Activated gamma-delta T cell treated with anti-CD3 and anti-CD28 coated beads, Interleukin-2, amount 50 U/mL, for 16 hours (primary cell): ENCODE data around the gene SOX4.

Experiments
- DNase-seq: peaks from one replicate; pipeline ENCODE4 v3.0.0-alpha.2; 2020; ENCODE audit warnings: low read depth

Gene SOX4

DNA sequence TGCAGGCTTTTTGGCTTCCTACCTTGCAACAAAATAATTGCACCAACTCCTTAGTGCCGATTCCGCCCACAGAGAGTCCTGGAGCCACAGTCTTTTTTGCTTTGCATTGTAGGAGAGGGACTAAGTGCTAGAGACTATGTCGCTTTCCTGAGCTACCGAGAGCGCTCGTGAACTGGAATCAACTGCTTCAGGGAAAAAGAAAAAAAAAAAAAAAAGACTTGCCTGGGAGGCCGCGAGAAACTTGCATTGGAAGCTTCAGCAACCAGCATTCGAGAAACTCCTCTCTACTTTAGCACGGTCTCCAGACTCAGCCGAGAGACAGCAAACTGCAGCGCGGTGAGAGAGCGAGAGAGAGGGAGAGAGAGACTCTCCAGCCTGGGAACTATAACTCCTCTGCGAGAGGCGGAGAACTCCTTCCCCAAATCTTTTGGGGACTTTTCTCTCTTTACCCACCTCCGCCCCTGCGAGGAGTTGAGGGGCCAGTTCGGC lies 420 bp downstream of the SOX4 start:
- no peak for DNase-seq

DNA sequence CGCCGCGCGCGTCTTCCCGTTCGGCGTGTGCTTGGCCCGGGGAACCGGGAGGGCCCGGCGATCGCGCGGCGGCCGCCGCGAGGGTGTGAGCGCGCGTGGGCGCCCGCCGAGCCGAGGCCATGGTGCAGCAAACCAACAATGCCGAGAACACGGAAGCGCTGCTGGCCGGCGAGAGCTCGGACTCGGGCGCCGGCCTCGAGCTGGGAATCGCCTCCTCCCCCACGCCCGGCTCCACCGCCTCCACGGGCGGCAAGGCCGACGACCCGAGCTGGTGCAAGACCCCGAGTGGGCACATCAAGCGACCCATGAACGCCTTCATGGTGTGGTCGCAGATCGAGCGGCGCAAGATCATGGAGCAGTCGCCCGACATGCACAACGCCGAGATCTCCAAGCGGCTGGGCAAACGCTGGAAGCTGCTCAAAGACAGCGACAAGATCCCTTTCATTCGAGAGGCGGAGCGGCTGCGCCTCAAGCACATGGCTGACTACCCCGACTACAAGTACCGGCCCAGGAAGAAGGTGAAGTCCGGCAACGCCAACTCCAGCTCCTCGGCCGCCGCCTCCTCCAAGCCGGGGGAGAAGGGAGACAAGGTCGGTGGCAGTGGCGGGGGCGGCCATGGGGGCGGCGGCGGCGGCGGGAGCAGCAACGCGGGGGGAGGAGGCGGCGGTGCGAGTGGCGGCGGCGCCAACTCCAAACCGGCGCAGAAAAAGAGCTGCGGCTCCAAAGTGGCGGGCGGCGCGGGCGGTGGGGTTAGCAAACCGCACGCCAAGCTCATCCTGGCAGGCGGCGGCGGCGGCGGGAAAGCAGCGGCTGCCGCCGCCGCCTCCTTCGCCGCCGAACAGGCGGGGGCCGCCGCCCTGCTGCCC lies 1.1 kb downstream of the SOX4 start:
- no peak for DNase-seq

DNA sequence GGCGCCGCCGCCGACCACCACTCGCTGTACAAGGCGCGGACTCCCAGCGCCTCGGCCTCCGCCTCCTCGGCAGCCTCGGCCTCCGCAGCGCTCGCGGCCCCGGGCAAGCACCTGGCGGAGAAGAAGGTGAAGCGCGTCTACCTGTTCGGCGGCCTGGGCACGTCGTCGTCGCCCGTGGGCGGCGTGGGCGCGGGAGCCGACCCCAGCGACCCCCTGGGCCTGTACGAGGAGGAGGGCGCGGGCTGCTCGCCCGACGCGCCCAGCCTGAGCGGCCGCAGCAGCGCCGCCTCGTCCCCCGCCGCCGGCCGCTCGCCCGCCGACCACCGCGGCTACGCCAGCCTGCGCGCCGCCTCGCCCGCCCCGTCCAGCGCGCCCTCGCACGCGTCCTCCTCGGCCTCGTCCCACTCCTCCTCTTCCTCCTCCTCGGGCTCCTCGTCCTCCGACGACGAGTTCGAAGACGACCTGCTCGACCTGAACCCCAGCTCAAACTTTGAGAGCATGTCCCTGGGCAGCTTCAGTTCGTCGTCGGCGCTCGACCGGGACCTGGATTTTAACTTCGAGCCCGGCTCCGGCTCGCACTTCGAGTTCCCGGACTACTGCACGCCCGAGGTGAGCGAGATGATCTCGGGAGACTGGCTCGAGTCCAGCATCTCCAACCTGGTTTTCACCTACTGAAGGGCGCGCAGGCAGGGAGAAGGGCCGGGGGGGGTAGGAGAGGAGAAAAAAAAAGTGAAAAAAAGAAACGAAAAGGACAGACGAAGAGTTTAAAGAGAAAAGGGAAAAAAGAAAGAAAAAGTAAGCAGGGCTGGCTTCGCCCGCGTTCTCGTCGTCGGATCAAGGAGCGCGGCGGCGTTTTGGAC lies 2.0 kb downstream of the SOX4 start:
- no peak for DNase-seq

DNA sequence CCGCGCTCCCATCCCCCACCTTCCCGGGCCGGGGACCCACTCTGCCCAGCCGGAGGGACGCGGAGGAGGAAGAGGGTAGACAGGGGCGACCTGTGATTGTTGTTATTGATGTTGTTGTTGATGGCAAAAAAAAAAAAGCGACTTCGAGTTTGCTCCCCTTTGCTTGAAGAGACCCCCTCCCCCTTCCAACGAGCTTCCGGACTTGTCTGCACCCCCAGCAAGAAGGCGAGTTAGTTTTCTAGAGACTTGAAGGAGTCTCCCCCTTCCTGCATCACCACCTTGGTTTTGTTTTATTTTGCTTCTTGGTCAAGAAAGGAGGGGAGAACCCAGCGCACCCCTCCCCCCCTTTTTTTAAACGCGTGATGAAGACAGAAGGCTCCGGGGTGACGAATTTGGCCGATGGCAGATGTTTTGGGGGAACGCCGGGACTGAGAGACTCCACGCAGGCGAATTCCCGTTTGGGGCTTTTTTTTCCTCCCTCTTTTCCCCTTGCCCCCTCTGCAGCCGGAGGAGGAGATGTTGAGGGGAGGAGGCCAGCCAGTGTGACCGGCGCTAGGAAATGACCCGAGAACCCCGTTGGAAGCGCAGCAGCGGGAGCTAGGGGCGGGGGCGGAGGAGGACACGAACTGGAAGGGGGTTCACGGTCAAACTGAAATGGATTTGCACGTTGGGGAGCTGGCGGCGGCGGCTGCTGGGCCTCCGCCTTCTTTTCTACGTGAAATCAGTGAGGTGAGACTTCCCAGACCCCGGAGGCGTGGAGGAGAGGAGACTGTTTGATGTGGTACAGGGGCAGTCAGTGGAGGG lies 2.8 kb downstream of the SOX4 start:
- peak; percentile 7 for DNase-seq

DNA sequence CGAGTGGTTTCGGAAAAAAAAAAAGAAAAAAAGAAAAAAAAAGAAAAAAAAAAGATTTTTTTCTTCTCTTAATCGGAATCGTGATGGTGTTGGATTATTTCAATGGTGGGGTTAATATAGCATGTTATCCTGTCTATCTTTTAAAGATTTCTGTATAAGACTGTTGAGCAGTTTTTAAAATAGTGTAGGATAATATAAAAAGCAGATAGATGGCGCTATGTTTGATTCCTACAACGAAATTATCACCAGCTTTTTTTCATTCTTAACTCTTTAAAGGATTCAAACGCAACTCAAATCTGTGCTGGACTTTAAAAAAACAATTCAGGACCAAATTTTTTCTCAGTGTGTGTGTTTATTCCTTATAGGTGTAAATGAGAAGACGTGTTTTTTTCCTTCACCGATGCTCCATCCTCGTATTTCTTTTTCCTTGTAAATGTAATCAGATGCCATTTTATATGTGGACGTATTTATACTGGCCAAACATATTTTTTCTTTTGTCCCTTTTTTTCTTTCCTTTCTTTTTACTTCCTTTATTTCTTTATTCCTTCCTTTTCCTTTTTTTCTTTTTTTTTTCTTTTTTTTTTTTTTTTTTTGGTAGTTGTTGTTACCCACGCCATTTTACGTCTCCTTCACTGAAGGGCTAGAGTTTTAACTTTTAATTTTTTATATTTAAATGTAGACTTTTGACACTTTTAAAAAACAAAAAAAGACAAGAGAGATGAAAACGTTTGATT lies 3.6 kb downstream of the SOX4 start:
- no peak for DNase-seq

DNA sequence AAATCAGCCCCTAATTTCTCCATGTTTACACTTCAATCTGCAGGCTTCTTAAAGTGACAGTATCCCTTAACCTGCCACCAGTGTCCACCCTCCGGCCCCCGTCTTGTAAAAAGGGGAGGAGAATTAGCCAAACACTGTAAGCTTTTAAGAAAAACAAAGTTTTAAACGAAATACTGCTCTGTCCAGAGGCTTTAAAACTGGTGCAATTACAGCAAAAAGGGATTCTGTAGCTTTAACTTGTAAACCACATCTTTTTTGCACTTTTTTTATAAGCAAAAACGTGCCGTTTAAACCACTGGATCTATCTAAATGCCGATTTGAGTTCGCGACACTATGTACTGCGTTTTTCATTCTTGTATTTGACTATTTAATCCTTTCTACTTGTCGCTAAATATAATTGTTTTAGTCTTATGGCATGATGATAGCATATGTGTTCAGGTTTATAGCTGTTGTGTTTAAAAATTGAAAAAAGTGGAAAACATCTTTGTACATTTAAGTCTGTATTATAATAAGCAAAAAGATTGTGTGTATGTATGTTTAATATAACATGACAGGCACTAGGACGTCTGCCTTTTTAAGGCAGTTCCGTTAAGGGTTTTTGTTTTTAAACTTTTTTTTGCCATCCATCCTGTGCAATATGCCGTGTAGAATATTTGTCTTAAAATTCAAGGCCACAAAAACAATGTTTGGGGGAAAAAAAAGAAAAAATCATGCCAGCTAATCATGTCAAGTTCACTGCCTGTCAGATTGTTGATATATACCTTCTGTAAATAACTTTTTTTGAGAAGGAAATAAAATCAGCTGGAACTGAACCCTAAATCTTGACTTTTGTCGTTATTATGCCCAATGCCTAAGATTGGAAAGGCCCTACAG lies 4.5 kb downstream of the SOX4 start:
- no peak for DNase-seq

DNA sequence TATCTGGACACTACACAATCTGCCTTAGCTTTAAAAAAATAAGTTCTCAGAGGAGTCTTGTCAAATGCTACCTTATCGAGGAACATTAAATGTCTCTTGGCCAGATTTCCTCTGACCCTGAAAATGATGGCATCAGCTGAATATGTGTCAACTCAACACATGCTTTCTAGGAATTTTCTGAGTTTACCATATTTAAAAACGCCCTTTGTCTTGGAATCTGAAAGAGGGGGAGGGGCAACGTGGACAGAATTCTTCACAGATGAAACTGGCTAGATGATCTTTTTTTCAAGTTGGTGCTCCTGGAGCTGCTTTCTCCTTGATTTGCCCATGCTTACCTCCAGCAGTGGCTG lies 5.1 kb downstream of the SOX4 start:
- DNase-seq = no peak

DNA sequence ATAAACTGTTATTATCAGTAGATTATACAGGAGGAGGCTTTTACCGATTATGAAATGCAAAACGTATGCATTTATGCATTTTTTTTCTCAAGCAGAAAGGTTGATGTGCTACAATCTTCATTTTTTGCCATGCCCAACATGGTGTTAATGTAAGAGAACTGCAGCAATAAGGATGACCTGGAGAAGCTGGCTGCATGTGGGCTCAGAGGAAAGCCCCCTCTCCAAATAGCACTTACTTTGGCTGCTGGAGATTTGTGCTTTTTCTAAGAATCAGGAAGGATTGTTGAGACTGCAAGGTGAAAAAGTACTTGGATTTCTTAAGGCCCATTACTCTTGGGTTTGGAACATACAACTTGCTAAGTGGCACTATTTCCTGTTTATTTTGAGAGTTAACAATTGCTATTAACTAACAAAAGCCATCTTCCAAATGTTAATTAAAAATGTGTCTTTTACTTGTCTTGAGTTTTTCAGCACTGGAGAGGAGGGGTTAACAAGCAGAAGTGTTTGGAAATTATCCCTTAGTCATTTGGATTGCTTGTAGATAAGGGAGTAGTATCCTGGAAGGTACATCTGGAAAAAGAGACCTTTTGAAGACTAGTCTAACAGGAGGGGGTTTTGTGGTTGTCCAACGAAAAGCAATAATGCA lies 5.6 kb downstream of the SOX4 start:
- DNase-seq = no peak

DNA sequence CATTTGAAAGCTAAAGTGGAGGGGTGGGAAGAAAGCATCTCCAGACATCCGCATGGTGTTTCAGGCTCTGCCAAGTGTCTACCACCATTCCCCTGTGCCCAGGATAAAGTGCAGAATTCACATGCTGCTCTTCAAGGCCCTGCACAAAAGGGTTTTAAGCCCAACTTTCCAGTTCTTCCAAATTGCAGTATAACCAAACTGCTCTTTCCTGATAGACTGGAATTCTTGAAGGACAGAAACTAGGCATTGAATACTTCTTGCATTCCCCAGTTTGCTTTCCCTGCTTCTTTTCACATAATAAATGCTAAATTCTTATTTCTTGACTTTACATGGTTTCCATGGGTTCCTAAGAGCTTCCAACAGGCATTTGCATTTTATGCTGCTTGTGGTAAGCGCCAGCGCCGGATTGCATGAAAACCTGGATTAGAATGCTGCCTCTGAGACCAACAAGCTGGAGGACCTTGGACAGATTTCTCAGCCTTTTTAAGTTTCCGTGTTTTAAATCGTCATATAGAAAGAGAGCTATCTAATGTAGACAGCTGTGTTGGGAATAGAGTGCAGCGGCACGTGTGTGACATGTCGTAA lies 7.9 kb downstream of the SOX4 start:
- DNase-seq = no peak

DNA sequence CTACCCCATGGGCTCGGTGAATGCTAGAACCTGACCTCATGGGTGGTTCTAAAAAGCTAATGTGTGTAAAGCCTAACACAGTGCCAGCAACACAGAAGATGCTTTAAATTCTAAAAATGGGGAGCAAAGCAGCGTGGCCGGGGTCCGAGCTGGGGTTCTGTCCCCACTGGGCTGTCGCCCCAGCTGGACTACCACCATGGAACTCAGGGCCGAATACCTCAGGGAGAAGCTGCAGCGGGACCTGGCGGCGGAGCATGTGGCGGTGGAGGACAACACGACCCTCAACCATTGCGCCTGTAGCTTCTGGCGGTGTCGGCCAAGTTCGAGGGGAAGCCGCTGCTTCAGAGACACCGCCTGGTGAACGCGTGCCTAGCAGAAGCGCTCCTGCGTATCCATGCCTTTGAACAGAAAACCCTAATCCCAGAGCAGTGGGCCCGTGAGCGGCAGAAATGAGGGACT lies 8.4 kb downstream of the SOX4 start:
- DNase-seq = no peak

DNA sequence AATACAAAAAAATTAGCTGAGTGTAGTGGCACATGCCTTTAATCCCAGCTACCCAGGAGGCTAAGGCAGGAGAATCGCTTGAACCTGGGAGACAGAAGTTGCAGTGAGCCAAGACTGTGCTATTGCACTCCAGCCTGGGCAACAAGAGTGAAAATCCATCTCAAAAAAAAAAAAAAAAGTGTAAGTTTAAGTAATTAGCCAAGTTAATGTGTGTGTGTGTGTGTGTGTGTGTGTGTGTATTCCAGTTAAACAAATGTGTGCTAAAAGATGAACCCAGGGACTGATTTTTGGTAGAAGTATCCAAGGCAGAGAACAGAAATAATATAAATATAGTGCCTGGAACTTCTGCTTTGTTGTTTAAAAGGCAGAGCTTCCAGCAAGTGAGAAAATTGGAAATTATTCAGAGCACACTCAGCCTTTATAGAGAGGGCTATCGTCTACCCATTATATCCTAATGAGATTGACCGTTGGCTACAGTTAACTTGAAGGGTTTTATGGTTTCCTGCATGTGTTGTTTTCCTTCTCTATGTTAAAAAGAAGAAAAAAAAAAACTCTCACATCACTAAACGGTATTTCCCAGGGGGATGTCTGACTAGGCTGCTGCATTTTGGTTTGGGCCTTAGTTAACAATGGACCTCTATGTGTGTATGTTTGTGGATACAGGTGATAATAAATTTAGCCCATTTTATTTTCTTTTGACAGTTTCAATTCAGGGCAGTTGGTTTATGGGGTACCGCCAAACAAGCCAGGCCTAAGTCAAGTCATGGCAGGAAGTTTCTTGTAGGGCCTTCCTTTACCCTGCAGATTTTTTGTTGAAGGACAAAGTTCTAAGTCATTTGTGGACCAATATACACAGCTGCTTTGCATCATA lies 9.8 kb downstream of the SOX4 start:
- DNase-seq = no peak

DNA sequence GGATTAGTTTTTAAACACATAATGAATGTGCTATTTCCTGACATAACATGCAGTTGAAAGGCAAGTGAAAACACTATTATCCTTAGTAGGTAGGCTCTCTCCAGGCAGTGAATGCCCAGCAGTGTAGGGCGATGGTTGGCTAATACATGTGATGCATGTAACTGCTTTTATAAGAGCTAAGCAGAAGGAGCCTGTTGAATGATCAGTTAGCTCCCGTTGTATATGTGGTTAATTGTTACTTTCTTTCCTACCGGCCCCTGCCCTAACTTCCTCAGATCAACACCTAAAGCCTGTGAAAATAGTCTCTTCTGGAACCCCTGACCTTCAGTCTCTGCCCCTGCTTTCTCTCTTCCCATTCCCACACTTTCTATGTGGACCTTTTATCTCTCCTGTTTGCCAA lies 10.5 kb downstream of the SOX4 start:
- DNase-seq = no peak

DNA sequence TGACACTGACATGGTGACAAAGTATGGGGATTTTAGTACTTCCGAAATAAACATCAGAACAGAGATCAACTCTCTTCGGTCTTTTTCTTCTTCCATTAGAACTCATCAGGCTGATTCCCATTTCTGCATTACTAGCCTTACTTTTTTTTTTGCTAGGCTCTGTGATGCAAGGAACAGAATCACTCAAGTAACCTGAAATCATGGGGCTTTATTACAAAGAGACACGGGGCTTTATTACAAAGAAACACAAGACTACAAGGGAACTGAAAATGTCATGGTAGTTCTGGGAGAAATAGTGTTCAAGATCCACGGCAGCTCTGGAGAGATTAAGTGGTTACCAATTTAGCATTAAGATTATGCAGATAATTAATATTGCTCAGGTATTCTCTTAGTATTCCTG lies 11.6 kb downstream of the SOX4 start:
- DNase-seq = no peak

DNA sequence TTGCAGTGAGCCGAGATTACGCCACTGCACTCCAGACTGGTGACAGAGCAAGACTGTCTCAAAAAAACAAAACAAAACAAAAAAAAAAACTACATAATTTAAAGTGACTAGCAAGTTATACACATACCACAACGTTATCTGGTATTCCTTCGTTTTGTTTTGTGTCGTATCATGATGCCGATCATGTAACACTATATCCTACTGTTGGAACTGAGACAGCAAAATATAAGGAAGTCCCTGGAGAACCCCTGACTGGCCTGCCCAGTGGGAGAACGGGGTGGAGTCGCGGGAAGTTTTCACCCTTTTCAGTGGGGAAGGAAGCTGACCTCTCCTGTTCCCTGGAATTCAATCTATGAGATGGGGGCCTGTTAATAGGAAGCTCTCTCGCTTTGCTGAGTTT lies 15.1 kb downstream of the SOX4 start:
- DNase-seq = no peak

DNA sequence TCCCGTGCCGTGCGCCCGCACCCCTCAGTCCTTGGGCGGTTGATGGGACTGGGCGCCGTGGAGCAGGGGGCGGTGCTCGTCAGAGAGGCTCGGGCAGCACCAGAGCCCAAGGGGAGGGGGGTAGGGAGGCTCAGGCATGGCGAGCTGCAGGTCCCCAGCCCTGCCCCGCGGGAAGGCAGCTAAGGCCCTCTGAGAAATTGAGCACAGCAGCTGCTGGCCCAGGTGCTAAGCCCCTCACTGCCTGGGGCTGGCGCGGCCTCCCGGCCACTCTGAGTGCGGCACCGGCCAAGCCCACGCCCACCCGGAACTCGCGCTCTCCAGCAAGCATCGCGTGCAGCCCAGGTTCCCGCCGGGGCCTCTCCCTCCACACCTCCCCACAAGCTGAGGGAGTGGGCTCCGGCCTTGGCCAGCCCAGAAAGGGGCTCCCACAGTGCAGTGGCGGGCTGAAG lies 16.4 kb downstream of the SOX4 start:
- DNase-seq = no peak

DNA sequence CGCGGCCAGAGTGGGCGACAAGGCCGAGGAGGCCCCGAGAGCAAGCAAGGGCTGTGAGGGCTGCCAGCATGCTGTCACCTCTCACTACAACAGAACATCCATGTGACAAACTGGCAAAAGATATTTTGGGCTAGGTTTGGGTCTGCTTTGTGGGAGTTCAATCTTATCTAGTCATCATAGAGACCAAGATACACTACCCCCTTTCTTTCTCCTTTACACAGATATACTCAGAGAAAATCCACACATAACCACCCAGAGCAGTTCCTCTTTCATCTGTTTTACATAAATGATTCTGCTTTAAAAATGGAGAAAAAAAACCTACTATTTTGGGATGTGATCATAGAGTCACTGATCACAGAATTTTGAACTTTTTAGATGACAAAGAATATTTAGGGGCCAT lies 16.8 kb downstream of the SOX4 start:
- no peak for DNase-seq

DNA sequence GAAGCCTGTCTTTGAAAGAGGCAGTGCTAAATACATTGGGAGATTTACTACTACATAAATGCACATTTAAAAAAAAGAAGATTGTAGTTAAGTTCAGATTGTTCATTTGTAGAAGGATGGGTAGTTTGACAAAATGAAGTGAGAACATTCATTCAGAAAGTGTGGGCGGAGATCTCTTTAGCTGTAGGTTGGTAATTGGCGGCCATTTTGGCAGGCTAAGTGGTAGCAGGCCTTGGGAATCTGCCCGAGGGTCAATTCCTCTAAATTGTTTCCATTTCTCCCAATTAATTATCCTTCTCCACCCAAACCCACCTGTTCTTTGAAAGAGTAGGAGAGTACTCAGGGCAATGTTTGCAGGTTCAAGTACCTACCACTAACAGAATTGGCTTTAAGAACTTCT lies 17.9 kb downstream of the SOX4 start:
- DNase-seq = no peak

DNA sequence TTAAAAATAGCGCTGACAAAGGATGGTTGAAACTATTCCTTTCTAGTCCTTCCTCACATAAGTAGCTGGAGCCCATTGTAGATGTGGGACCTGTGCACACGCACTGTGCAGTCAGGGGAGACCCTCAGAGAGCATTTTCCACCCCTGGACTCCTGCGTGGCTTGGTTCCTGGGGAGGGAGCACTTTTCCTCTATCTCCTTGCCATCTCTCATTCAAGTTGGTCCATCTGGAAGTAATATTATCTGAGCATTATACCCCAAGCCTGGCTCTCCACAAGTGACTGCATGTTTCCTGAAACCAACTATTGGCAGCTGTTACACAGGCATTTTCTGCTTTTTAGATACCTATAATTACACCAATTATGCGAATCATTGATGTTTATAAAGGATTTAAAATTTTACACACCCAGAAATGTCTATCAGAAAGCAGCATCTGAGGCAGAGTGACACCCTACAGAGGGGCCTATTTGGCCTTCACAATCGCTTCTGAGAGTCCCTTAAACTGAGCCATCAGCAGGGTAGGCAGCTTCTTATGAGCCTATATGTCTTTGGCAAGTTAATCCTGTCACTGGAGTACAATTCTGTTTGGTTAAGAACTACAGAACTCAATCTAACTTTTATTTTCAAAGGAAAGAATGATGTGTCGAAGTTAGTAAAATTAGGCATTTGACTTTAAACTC lies 18.7 kb downstream of the SOX4 start:
- no peak for DNase-seq
